Stimulated activated CD4-positive, alpha-beta T cell treated with anti-CD3 and anti-CD28 coated beads, TNF-alpha, amount 100 ng/mL, for 4 hours (primary cell): ENCODE data around the gene PTCHD1.

Experiments
- DNase-seq, 3 experiments: peaks; one replicate each; pipeline ENCODE4 v3.0.0-alpha.2; 2020; ENCODE audit warnings: low read depth in 3 of 3

PTCHD1 gene

DNA sequence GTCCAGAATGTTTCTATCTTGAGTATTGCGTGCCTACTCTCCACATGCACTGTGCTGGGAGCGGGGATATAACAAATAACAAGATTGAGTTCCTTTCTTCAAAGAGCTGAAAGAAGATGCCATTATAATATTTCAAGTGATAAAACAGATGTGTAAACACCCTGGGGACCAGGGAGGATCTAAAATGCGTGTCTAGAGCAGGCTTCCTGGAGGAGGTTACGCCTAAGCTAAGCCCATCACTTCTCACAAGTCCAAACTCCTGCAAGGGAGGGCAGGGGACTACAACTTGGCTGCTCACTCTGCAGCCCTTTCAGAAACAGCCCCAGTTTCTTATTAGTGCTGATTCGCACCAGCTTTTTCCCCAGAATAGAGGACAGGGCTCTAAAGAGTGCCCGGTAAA, 21.5 kb downstream of the PTCHD1 start:
- DNase-seq, result no peak

DNA sequence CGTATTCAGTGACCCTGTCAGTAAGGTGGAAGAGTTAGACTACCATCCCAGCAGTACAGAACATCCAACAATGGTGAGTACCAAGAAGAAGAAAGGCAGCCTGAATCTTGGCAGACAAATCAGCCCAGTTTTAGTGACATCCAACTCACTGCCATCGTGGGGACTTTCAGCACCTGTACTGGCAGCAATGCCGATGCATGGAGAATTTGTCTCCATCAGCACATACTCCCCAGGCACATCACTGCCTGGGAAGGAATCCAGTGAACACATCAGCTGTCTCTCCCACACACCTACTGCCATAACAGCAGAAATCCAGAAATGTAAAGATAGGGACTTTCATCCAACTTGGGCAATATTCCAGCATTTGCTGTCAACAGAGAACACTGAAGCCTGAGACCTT, 29.8 kb downstream of the PTCHD1 start:
- no peak for DNase-seq

DNA sequence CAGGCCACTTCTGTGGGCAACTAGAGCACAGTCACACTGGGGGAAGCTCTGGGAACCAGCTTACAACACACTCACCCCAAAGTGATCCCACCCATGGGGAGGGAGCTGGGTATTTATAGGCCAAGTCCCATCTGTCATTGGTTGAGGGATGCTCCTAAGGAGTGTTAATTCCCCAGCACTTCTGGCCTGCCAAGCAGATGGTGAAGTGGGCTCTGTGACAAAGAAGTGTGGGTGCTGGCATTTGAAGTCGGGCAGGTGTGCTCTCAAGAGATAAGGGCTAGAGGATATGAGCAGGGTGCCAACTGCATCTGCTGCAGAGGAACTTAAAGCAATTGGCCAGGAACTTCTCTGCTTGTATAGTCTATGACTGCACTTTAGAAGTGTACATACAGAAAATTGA, 30.9 kb downstream of the PTCHD1 start:
- DNase-seq, result no peak

DNA sequence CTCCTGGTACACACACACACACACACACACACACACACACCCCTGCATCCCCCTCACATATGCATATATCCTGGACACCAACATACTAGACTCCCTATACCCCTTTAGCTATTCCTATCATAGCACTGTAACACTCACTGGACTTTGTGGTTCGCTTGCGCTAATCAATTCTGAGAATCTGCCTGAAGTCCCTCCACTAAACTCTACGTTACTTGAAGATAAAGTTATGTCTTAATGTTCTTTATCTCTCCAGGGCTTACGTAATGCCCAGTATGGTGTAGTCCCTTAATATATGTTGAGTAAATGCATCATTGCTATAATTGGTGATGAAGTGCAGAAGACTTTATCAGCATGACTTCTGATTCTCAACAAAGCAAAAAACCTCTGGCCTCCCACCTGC, 32.3 kb downstream of the PTCHD1 start:
- no peak for DNase-seq

DNA sequence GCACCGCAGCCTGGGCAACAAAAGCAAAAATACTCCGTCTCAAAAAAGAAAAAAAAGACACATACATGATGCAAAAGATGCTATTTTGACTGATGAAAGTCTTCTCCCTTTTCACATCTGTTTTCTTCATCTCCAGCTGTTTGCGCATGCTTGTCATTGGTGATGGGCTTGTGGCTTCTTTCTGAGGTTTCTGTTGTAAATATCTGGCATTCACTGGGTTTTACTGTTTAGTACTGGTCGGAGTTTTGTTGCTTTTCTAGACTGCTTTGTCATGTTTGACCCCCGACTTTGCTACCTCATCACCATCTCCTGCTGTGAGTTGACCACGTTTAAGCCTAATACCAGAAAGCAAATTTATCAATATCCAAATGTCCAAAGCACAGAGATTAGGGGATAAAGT, 34.4 kb downstream of the PTCHD1 start:
- DNase-seq, result no peak

DNA sequence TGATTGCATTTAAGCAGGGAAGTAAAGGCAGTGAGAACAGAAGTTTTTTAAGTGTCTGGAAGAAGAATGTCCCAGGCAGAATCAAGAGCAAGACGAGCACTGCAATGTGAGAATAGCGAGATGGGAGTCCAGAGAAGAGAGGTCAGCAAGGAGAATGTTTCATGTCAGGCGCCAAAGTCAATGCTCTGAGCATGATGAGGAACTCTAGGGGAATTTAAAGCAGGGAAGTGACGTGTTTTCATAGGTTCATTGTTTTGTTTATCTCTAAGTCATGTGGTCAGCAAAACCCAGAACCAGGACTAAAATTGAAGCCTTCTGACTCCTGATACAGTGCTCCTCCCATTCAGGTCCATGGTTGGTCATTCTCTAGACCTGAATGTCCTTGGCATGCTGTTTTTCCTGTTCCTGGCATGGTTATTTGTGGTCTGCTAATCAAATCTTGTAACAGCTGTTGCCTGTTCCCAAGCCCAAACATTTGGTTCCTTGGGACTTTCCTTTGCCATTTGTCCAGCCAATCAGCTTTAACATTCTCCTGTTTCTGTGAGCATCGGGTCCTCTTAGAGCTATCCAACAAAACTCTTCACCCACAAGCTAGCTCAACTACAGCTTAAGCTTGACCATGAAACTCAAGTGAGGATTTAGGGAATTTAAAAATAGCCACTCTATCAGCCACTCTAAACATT, 37.7 kb downstream of the PTCHD1 start:
- DNase-seq, result no peak

DNA sequence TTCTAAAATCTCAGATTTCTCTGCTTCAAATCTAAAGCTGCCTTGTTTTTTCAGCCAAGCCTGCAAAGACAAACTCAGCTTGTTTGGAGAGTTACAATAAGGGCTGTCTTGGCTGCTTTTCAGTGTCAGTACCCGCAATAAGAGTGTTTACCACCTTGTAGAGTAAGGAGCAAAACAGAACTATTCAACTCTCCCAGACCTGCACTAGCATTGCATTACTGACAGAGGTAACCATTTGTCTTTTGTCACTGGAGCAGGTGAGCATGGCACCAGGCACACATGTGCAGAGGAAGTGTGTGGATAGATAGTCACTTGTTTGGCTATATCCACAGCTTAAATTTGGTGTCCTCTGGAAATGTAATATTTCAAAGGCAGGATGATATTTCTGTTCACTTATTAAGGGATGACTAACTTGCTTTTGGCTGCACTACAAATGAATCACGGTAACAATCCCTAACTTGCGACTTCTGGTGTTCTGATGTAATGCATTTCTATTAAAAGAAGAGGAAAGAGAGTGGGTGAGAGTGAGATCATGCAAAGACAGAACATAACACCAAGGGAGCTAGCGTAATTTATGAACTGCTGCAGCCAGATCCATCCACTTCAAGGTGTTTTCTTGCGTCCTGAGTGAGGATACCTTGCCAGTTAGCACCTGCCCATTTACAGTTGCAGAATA, 38.6 kb downstream of the PTCHD1 start:
- no peak for DNase-seq

DNA sequence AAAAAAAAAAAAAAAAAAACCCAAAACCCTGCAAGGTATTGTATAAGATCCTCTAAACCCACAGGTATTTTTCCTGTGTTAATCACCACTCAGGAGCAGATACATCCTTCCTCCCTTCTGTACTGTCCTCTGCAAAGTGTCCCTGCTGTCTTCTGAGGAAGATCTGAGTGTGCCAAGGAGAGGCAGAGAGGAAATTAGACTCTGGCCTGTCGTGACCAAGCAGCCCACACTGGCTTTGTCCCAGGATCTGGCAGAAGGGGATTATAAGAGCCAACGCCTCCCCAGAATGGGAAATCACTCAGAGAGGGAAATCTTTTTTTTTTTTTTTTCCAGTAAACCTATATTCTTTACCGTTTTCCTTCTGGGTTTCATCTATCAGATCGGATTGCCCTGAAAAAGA, 39.6 kb downstream of the PTCHD1 start:
- DNase-seq, result no peak

DNA sequence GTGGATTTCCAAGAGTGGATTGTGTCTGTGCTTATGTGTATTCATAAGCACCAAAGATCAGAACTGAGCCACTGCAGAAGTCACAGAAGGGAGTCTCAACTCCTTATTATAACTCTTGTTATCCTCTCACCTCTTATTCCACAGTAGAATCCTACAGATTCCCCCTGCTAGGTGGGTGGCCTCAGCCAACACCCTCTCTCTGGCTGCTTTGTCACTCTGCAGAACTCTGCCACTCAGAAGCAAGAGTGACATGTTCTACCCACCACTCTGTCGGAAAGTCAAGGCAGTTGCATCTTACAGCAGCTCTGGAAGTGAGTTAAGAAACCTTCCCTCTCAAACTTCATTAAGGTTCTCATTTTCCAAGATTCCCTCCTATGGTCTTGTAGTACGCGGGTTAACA, 41.9 kb downstream of the PTCHD1 start:
- no peak for DNase-seq

DNA sequence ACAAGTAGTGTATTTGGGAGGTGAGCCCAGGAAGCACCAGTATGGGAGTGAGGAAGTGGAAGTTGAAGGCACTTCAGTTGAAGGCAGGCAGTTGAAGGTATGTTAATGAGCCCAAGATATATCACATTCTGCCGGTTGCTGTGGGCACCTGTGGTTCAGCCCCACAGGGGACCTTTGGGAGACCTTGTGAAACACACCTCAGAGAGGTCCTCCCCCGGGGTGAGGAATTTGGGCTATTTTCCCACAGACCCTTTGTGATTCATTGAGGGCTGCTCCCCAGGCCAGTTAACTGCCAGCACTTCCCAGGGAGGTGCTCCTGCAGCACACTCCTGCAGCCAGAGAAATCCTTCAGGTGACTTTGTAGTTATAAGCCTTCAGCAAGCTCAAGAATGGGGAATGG, 45.9 kb downstream of the PTCHD1 start:
- no peak for DNase-seq

DNA sequence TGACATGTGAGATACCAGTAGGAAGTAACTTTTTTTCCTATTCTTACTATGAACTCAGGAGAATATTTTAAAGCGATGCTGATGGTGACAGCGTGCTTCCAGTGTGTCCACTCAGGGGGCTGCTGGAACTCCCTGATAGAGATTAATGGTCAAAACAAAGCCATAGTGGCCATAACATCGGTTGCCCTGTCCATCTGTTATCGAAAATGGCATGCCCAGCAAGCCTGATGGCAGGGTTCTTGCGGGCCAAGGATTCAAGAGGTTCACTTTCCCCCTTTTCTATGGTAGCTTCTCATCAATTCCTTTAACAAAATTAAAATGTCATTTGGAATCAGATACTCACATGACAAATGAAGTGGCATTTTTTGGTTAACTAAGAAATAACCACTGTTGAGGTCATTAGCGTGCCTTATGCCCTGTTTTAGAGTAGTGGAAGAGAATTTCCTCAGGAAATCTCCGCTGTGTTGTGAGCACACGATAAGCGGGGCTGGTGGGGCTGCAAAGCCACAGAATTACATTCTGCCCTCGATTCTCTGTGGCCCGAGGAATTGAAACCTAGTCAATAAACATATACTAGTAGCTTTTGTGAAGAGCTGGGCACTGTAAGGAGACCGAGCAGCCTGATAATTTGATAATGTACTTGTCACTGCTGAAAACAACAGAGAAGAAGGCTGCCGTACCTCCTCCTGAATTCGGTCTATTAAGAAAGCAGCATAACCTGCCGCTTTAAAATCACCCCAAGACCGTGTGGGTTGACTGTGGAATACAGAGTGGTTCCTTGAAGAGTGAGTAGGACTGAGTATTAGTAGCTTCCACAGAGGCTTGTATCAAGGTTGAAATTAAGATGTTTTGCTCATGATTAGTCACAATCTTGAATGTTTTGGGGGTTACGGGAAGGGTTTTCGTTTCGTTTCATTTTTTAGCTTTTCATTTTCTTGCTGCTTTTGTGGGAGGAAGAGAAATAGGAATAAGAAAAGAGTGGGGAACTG, 46.7 kb downstream of the PTCHD1 start:
- no peak for DNase-seq

DNA sequence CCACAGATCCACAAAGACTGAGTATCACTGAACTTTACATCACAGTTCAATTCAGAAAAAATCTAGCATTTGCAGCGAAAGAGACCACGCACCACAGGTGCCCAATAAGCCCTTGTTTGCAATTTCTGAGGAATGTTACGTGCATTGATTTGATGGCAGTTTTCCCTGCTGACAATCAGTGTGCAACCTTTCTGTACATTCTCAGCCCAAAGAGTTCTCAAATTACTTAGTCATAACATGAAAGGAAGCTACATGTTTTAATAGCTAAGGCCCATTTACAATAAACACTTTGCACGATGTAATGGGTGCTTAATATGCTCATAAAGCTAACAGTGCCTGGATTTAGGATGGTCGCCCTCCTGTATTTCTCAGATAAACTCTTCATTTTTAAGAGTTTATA, 47.9 kb downstream of the PTCHD1 start:
- DNase-seq, result no peak

DNA sequence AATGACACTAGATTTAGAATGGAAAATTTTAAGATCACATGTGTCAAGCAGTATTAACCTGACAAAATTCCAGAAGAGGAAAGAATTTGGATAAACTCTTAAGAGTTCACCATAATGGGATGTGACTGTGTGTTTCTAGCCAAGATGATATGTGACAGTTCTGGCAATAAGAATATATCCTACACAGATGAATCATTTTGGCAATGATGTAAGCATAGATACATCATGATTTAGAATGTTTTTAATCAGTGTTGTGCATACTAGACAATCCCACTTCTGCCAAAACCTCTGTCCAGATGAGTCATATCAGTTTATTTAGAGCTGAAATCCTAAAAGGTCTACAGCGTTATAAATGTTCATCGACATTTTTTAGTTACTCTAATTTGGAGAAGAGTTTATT, 48.8 kb downstream of the PTCHD1 start:
- DNase-seq, result no peak

DNA sequence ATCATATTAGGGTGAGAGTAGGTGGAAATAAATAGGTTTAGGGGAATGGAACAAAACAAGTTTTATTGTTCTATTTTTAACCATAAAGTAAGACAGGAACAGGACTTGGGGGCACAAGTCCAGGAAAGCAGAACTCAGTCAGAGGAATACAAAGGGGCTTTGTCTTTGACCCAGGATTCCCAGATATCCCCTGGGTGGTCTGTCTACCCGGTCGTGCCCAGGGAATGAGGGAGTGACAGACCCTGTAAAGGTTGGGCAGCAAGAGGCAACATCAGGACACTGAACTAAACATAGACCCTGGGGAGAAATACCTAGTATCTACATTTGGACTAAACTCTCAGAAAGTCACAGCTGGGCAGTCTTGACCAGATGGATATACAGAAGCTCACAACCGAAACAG, 50.6 kb downstream of the PTCHD1 start:
- no peak for DNase-seq

DNA sequence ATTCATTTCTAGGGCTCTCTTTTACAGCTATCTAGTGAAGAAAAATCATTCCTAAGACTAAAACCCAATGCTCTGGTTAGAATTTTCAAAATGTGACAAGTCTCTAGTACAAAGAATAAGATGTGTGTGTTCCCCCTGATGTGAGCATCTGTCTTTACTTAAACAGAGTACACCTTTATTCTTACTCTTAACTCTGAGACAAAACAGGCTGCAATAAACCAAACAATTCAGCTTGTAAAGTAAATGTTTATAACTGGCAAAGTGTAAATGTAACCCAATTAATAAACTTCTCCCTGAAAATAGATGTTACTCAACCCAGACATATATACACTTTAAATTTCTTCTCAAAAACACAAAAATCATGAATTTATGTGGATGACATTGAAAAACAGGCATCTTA, 51.6 kb downstream of the PTCHD1 start:
- DNase-seq, result no peak

DNA sequence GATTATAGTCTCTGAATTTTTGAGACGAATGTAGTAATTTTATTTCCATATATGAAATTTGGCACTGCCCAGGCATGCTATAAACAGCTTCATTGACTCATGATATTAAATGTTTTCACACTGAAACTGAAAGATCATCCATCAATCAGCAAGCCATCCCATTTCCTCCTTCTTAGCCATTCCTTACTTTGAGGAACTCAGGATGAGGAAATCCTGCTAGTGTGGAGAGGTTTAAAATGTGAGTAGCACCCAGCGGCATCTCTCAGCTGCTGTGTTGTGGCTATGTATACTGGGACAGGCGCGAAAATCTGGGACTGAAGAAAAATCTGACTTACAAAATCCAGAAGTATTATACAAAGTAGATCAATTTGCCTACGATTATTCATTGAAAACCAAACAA, 52.1 kb downstream of the PTCHD1 start:
- DNase-seq, result no peak

DNA sequence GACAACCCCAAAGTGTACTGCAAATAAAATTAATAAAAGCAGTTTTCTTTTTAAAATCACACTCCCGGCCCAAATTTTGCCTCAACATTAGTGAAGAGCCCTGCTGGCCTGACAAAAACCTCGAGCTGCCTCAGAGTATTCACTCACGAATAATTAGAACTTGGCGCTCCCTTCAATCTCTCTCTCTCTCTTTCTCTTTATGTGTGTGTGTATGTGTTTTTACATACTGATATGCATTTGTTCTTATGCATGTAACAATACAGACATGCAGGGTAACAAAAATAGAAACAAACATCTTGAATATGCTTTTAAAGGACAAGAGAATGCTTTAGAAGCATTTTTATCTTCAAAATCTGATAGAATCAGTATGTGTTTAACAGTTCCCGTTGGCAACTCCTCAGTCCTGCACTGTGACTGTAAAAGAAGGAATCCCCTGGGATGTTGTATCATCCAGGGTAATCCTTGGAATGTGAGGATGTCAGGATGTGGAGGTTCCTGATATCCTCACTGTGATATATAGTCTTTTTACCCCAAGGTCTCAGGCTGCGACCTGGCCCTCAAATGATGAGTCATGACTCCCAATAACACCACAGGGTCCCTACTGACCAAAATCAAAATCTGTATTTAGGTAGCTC, 53.0 kb downstream of the PTCHD1 start:
- no peak for DNase-seq

DNA sequence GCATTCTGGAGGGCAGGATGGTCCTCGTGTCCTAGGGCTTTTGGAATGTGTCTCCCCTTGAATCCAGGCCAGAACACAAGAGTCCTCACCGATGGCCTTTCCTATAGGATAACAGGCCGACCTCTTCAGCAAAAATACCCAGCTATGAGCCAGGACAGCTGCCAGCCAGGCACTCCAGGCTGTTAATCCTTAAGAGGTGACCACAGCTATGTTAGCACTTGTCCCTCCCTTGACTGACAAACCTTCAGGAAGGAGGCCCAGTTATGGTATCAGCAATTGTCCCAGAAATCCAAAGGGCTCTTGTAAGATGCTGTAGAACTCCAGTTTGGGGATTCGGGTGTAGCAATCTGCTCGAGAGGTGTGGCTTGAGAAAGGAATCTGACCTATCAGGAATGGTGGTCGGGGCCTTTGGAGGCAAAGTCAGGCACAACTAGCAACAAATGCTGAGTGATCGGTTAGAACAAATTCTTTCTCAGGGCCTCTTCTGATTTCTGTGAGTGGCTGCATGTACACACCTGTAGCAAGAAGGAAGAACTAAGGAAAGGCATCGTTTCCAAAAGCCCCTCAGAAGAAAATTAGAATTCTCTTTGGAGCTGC, 54.6 kb downstream of the PTCHD1 start:
- no peak for DNase-seq

DNA sequence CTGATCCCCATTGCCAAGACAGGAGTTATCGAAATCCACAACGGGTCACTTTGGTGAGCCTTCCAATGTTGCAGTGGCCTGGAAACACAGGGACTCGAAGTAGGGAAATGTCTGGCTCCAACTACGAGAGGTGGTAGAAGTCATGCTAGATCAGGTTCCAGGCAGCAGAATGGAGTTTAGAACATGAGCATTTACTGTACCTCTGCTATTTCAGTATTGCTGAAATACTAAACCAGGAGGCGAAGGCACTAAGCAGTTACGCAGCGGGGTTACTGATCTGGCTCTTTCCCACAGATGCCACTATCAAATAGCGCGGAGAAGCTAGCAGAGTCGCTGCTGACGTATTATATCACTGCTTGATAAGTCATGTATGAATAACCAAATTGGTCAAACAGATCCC, 56.3 kb downstream of the PTCHD1 start:
- DNase-seq, result no peak

DNA sequence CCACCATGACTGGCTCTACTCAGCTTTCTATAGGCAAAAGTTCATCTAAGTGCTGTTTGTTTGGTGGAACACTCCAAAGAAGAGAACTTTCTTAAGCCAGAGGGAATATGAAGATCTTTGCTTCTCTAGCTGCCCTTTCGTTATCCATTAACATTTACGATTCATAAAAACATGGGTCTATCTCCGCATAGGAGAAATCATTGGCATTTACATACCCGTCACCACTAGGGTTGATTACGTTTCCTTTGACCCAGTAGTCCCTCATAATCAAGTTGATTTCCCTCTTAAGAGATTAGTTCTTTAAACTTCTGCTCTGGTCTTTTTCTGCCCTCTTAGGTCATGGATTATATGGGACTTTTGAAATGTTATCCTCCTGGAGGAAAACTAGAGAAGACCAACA, 57.5 kb downstream of the PTCHD1 start:
- DNase-seq, result no peak

DNA sequence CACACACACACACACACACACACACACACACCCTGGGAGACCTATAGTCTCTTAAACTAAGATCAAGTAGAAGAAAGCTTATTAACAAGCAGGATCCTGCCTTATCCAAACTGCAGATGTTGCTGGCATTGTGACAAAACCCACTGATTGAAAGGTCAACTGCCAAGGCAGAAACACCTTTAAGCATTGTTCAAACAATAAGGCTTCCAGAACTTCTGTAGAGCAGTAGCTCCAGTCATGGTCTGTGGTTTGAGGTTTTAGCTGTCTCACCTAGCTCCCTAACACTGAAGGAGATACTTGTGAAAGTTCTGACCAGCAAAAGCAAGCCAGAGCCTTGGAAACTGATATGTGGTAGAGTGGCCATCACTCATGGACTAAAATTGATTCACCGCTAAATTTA, 59.8 kb downstream of the PTCHD1 start:
- no peak for DNase-seq

DNA sequence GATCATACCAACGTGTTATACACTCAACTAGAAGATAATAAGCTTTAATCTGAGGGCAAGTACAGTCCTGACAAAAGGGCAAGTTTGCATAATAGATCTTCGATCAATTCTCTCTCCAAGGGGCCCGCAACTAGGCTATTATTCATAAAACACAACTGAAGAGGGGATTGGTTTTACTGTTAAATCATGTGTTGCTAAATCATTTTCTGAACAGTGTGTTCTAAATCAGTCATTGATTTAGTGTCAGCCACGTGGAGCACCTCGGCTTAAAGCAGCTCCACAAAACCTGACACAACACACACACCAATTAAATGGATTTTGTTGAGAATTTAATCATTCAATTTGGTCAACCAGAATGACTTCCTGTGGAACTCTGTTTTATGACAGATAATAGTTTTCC, 61.6 kb downstream of the PTCHD1 start:
- DNase-seq, result no peak
